IPS-20b (cell line): ENCODE measurements around the gene GNG2.

ENCODE experiments used
- H3K27ac ChIP-seq: one replicate; pipeline ENCODE4 v1.5.1; 2013; ENCODE audit warnings: low read length
- H3K27me3 ChIP-seq: 2 replicates; pipeline ENCODE4 v1.6.1; 2013; ENCODE audit warnings: mild to moderate bottlenecking, low read length, inconsistent platforms; ENCODE audit not compliant: insufficient read depth
- H3K36me3 ChIP-seq: 2 replicates; pipeline ENCODE4 v1.6.1; 2013; ENCODE audit warnings: low read depth, mild to moderate bottlenecking, inconsistent platforms, low read length, moderate library complexity; ENCODE audit not compliant: insufficient read depth
- H3K4me1 ChIP-seq: 2 replicates; pipeline ENCODE4 v1.6.1; 2013; ENCODE audit warnings: mild to moderate bottlenecking, control low read depth, inconsistent platforms, low read length, moderate library complexity; ENCODE audit not compliant: insufficient read depth
- H3K4me3 ChIP-seq: 2 replicates; pipeline ENCODE4 v1.5.1; 2013; ENCODE audit warnings: mild to moderate bottlenecking, low read length, inconsistent platforms
- H3K9ac ChIP-seq: 2 replicates; pipeline ENCODE4 v1.6.1; 2013; ENCODE audit warnings: low read depth, mild to moderate bottlenecking, inconsistent platforms, low read length, moderate library complexity
- H3K9me3 ChIP-seq: 2 replicates; pipeline ENCODE4 v1.6.1; 2013; ENCODE audit warnings: mild to moderate bottlenecking, low read depth, low read length, inconsistent platforms; ENCODE audit not compliant: insufficient read depth

Gene GNG2

DNA sequence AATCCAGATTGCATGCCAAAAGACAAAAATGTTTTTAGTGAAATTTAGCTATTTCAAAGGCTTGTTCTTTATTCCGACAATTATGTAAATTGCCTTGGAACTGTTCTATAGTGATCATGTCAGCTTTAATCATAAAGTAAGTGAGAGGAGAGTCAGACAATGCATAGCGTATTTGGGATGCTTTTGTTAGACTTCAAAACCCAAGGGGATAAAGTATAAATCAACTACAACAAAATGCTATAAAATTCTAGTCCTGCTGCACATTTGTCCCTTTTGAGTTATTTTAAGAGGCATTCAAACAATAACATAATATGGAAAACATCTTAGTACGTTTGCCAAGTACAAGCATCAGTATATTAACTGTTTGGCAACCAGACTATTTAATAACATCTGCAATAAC, 140.3 kb downstream of the GNG2 start:
- no peak overlapping the region for H3K9ac ChIP-seq
- H3K4me3 ChIP-seq, result no peak overlapping the region
- H3K36me3 ChIP-seq, result peaks cover 99% of the 10 kb centered on the region
- no peak overlapping the region for H3K27ac ChIP-seq
- no peaks in the 10 kb centered on the region for H3K4me1 ChIP-seq
- H3K27me3 ChIP-seq, result no peaks in the 10 kb centered on the region
- H3K9me3 ChIP-seq, result no peaks in the 10 kb centered on the region

GRCh38 chr14:52002542-52002941, 142.1 kb downstream of the GNG2 start:
- Histone ChIP-seq H3K9me3 (no peaks in the 10 kb centered on the region), H3K4me3 (no peak overlapping the region), H3K27ac (no peak overlapping the region), H3K4me1 (no peaks in the 10 kb centered on the region), H3K36me3 (peaks cover 100% of the 10 kb centered on the region), H3K9ac (no peak overlapping the region), H3K27me3 (no peaks in the 10 kb centered on the region)

GRCh38 chr14:52003324-52003723, 142.9 kb downstream of the GNG2 start:
- Histone ChIP-seq H3K4me1 (no peaks in the 10 kb centered on the region), H3K9ac (no peak overlapping the region), H3K27ac (no peak overlapping the region), H3K4me3 (no peak overlapping the region), H3K36me3 (peaks cover 100% of the 10 kb centered on the region), H3K9me3 (no peaks in the 10 kb centered on the region), H3K27me3 (no peaks in the 10 kb centered on the region)

GRCh38 chr14:52005625-52006024, 145.2 kb downstream of the GNG2 start:
- no peaks in the 10 kb centered on the region for H3K4me1 ChIP-seq
- H3K27me3 ChIP-seq, result no peaks in the 10 kb centered on the region
- H3K9ac ChIP-seq, result no peak overlapping the region
- no peak overlapping the region for H3K4me3 ChIP-seq
- no peaks in the 10 kb centered on the region for H3K9me3 ChIP-seq
- peaks cover 100% of the 10 kb centered on the region for H3K36me3 ChIP-seq
- no peak overlapping the region for H3K27ac ChIP-seq

GRCh38 chr14:52006361-52006760, 145.9 kb downstream of the GNG2 start:
- Histone ChIP-seq H3K9me3 (no peaks in the 10 kb centered on the region), H3K4me3 (no peak overlapping the region), H3K36me3 (peaks cover 100% of the 10 kb centered on the region), H3K9ac (no peak overlapping the region), H3K27me3 (no peaks in the 10 kb centered on the region), H3K27ac (no peak overlapping the region), H3K4me1 (no peaks in the 10 kb centered on the region)

GRCh38 chr14:52007211-52007610, 146.8 kb downstream of the GNG2 start:
- Histone ChIP-seq H3K4me3 (no peak overlapping the region), H3K27me3 (no peaks in the 10 kb centered on the region), H3K27ac (no peak overlapping the region), H3K9ac (no peak overlapping the region), H3K9me3 (no peaks in the 10 kb centered on the region), H3K4me1 (no peaks in the 10 kb centered on the region), H3K36me3 (peaks cover 100% of the 10 kb centered on the region)

- no peak overlapping the region for H3K27ac ChIP-seq
- H3K36me3 ChIP-seq, result peaks cover 96% of the 10 kb centered on the region
- H3K9ac ChIP-seq, result no peak overlapping the region
- no peaks in the 10 kb centered on the region for H3K9me3 ChIP-seq
- no peak overlapping the region for H3K4me3 ChIP-seq
- no peaks in the 10 kb centered on the region for H3K27me3 ChIP-seq
- H3K4me1 ChIP-seq, result peaks cover under 1% of the 10 kb centered on the region; the same call in 1 of the 2 replicates
These were observed 147.2 kb downstream of the GNG2 start for GRCh38 chr14:52007637-52008036.

- H3K27ac ChIP-seq, result no peak overlapping the region
- no peaks in the 10 kb centered on the region for H3K9me3 ChIP-seq
- no peaks in the 10 kb centered on the region for H3K27me3 ChIP-seq
- no peak overlapping the region for H3K4me3 ChIP-seq
- H3K4me1 ChIP-seq, result peaks cover 5% of the 10 kb centered on the region; the same call in 1 of the 2 replicates
- H3K9ac ChIP-seq, result no peak overlapping the region
- peaks cover 91% of the 10 kb centered on the region for H3K36me3 ChIP-seq
These were observed 147.7 kb downstream of the GNG2 start for GRCh38 chr14:52008136-52008535.

- peaks cover 8% of the 10 kb centered on the region for H3K4me1 ChIP-seq
- no peak overlapping the region for H3K4me3 ChIP-seq
- H3K36me3 ChIP-seq, result peaks cover 70% of the 10 kb centered on the region
- H3K9ac ChIP-seq, result no peak overlapping the region
- H3K27me3 ChIP-seq, result no peaks in the 10 kb centered on the region
- H3K9me3 ChIP-seq, result no peaks in the 10 kb centered on the region
- no peak overlapping the region for H3K27ac ChIP-seq
These were observed 149.8 kb downstream of the GNG2 start for GRCh38 chr14:52010173-52010693.

GRCh38 chr14:52011523-52011922, 151.1 kb downstream of the GNG2 start:
- H3K4me3 ChIP-seq, result no peak overlapping the region
- H3K9ac ChIP-seq, result no peak overlapping the region
- H3K9me3 ChIP-seq, result no peaks in the 10 kb centered on the region
- H3K4me1 ChIP-seq, result peaks cover 8% of the 10 kb centered on the region
- no peak overlapping the region for H3K27ac ChIP-seq
- H3K36me3 ChIP-seq, result peaks cover 57% of the 10 kb centered on the region
- no peaks in the 10 kb centered on the region for H3K27me3 ChIP-seq

DNA sequence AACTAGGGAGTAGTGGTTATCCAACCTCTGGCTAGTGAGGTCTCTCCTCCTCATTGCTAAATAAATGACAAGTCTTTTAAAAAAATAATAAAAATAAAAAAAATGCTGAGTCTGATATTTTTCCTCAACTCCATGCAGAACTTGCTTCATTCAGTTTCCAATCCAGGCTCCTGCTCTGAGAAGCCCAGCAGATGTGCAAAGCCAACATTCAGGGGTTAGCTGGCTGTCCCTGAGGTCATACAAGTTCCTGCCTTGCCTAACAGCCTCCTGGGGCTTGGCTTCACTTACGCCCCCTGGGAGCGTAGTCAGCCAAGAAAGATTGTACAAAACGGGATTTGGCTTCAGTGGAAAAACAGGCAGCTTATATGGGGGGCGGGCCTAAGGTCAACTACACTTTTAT, 152.2 kb downstream of the GNG2 start:
- Histone ChIP-seq H3K4me1 (peaks cover 8% of the 10 kb centered on the region), H3K27ac (no peak overlapping the region), H3K27me3 (no peaks in the 10 kb centered on the region), H3K36me3 (peaks cover 46% of the 10 kb centered on the region), H3K9me3 (no peaks in the 10 kb centered on the region), H3K9ac (no peak overlapping the region), H3K4me3 (no peak overlapping the region)

- no peaks in the 10 kb centered on the region for H3K9me3 ChIP-seq
- no peak overlapping the region for H3K4me3 ChIP-seq
- H3K27me3 ChIP-seq, result no peaks in the 10 kb centered on the region
- no peak overlapping the region for H3K9ac ChIP-seq
- peaks cover 31% of the 10 kb centered on the region for H3K36me3 ChIP-seq
- H3K27ac ChIP-seq, result no peak overlapping the region
- peaks cover 8% of the 10 kb centered on the region for H3K4me1 ChIP-seq
These were observed 153.7 kb downstream of the GNG2 start for GRCh38 chr14:52013984-52014600.
